CD4-positive, alpha-beta T cell treated with Interleukin-15 for 1 hour (primary cell): ENCODE data around the gene OR10H5.
"Not testable (repeated sequence)": the region's sequence is repeated elsewhere in the genome, so short reads cannot be mapped to it uniquely, and the experiment has no call there.

Source experiments
- DNase-seq: peaks from one replicate; pipeline ENCODE4 v3.0.0-alpha.2; 2020

Gene OR10H5

DNA sequence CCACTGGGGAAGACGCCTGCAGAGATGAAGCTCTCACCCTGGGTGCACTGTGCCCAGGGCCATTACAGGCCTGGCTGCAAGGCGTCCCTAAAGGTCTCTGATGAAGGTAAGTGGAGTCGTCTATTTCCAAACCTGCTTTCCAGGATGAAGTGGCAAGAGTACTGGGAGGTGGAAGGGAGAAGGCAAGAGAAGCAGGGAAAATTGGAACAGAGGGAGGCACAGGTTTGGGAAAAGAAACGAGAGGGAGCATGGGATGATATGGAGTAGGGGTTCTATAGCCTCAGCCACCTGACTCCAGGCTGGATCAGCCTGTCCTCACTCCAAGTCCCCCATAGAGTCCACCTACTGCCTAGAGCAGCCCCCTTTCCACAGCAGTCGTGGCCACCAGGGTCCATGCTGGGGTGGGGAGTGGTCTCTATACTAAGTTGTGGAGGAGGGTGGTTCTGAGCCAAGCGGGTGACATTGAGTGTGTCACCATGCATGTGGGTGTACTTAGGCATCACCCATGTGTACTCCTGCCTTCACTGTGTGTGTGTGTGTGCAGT, at the start of gene OR10H5:
TSS of gene OR10H5 (plus strand) at position 51 of the 545 bp plus-strand sequence. CDS start 6,388 bp downstream, outside the sequence.
- DNase-seq: no peak

- DNase-seq: no peak
These were observed 49.7 kb upstream of the OR10H5 start, which contains the start of gene OR10H3 for GRCh38 chr19:15737722-15738121. Gene OR10H3 (plus strand): TSS chr19:15737985. CDS start chr19:15741393, 3,408 bp downstream.

- DNase-seq: no peak
These were observed 46.7 kb upstream of the OR10H5 start for GRCh38 chr19:15740785-15741184.

GRCh38 chr19:15748239-15748638, 39.2 kb upstream of the OR10H5 start:
- DNase-seq: no peak

GRCh38 chr19:15758379-15758778, 29.1 kb upstream of the OR10H5 start:
- no peak for DNase-seq

GRCh38 chr19:15759962-15760565, 27.4 kb upstream of the OR10H5 start:
- DNase-seq: no peak

- no peak for DNase-seq
These were observed 17.9 kb upstream of the OR10H5 start for GRCh38 chr19:15769586-15769985.

- not testable (repeated sequence) for DNase-seq
These were observed 13.3 kb upstream of the OR10H5 start for GRCh38 chr19:15774159-15774558.

GRCh38 chr19:15775249-15775648, 12.2 kb upstream of the OR10H5 start:
- DNase-seq: no peak

GRCh38 chr19:15776264-15776663, 11.2 kb upstream of the OR10H5 start:
- no peak for DNase-seq

DNA sequence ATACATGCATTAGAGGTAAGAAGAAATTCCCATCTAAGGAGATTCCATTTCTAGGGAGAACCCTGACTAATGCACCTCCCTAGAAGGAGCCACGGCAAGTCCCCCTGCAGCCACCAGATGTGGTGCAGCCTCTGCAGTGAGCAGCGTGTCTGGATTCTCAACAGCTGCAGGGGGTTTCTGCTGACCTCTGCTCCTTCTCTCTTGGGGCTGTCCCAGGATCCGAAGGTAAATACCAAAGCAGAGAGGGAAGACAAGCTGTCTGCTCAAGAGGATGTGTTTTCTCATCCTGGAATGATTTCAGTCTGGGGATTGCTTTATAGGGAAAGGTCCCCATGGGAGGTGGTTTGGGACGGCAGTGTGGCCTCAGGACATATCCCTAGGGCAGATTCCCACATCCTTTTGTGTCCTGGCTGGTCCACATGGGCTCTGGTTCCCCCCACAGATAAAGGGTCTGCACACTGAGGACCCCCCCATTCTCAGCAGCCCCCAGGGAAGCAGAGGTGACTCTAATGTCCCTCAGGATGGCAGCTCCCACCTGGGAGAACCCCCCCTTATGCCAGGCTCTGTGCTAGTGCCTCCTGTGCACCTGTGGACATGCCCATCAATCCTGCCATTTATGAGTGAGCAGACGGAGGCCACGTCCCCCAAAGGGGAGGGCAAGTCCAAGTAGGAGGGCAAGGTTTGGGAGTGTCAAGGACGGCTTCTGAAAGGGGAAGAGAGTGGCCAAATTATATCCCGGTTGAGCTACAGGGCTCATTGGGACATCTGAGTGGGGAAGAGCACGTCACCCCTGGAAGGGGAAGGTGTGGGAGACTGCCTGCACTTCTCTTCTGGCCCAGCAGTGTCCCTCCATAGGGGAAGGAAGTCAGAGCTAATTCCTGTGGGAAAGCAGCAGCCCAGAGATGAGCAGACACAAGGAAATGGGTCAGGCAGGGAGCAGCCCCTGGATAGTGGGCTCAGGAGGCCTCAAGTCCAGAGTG, 10.2 kb upstream of the OR10H5 start:
- no peak for DNase-seq

- no peak for DNase-seq
These were observed 7.5 kb upstream of the OR10H5 start for GRCh38 chr19:15779756-15780476.

- DNase-seq: no peak
These were observed 6.6 kb upstream of the OR10H5 start for GRCh38 chr19:15780610-15781418.

GRCh38 chr19:15781661-15782060, 5.8 kb upstream of the OR10H5 start:
- DNase-seq: no peak

DNA sequence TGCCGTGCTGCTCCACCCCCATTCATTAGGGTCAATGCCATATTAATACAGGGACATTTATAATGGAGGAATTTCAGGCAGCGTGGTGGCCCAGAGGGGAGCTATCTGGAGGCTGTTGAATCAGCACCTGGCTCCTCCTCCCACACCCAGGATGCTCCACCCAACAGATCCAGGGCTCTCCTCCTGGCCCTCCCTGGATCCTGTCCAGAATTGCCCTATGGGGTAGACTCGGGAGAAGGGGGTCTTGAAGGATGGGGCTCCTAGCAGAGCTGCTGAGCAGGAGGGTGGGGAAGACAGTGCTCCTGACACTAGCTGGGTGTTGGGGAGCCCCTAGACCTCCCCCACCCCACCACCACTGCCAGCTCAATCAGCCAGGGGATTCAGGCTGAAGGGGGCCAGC, 5.2 kb upstream of the OR10H5 start:
- no peak for DNase-seq

DNA sequence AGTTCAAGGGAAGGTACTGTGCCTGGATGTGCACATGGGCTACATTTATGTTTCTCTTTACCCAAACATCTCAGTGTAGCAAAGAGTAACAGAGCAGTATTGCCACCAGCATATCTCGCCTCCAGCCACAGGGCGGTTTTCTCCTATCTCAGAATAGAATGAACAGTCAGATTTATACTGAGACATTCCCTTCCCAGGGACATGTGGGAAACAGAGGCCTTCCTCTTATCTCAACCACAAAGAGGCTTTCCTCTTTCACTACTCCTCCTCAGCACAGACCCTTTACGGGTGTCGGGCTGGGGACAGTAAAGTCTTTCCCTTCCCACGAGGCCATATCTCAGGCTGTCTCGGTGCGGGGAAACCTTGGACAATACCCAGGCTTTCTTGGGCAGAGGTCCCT, 4.6 kb upstream of the OR10H5 start:
- not testable (repeated sequence) for DNase-seq

DNA sequence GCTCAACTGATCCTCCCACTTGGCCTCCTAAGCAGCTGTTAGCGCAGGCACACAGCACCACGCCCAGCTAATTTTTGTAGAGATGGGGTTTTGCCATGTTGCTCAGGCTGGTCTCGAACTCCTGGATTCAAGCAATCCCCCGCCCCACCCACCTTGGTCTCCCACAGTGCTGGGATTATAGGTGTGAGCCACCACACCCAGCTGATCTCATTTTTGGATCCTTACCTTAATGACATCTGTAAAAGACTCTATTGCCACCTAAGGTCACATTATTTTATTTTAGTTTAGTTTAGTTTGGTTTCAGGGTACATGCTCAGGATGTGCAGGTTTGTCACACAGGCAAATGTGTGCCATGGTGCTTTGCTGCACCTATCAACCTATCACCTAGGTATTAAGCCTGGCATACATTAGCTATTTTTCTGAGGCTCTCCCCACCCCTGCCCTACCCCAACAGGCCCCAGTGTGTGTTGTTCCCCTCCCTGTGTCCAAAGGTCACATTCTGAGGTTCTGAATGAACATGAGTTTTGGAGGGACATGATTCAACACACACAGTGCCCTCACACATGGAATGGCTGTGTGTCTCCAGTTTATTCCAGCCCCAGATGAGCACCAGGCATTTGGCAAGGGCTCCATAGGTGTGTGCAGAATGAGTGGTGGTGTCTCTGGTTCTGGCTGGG, 1.3 kb downstream of the OR10H5 start:
- DNase-seq: no peak

DNA sequence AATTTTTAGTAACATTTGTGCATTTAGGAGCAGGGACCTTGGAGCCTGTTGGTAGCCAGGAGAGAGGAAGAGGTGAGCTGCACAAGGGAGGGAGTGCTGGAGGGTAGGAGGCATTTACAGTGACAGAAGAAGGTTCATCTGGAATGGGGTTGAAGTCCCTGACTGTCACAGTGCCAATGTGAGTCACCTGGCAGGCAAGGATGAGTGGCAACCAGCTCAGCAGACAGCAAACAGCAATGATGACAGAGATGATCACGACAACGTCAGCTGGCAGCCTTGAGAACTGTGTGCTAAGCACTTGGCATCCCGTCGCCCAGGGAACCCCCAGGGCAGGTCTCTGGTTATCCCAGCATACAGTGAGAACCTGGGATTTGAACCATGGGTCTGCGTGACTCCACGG, 2.6 kb downstream of the OR10H5 start:
- no peak for DNase-seq

GRCh38 chr19:15794279-15794678, 6.8 kb downstream of the OR10H5 start:
- not testable (repeated sequence) for DNase-seq

GRCh38 chr19:15810335-15810734, 22.9 kb downstream of the OR10H5 start:
- DNase-seq: no peak

DNA sequence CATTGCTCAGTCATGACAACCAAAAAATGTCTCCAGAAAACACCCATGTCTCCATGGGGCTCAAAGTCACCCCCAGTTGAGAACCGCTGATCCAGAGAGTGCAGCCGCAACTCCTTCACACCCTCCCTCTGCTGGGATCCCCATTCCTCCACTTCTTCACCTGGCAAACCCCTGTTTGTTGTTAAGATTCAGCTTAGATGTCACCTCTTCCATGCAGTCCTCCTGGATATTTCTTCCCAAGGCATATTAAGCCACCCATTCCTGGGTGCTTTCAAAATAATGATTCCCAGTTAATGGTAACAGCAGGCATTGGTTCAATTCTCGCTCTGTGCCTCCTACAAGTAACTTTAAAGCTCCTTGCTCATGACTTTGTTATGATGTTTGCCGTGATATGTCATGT, 24.0 kb downstream of the OR10H5 start:
- no peak for DNase-seq
